ENCODE measurements around the gene SP8.

SP8 gene

GRCh38 chr7:20776214-20776911, 10.3 kb downstream of the SP8 start:
- Mint-ChIP-seq H3K4me3 (peak overlapping the region in 1 of 2 donors; percentile 21), H3K4me1 (peaks cover 10 to 21% of the 10 kb centered on the region in 2 donors), H3K9me3 (peaks cover 0 to 1% of the 10 kb centered on the region in 2 donors), H3K27ac (peak overlapping the region; percentile 51), H3K27me3 (peaks cover 62 to 73% of the 10 kb centered on the region in 2 donors), H3K36me3 (peaks cover 5 to 7% of the 10 kb centered on the region in 2 donors)
- DNase-seq (no peak), ATAC-seq (replicated peaks) (peak in 1 of 2 donors; percentile 23)

- Mint-ChIP-seq H3K27ac (no peak overlapping the region), H3K36me3 (no peaks in the 10 kb centered on the region), H3K9me3 (no peaks in the 10 kb centered on the region), H3K27me3 (no peaks in the 10 kb centered on the region), H3K4me1 (no peaks in the 10 kb centered on the region), H3K4me3 (no peak overlapping the region)
- ATAC-seq (replicated peaks) (no peak), DNase-seq (no peak)
Observed at GRCh38 chr7:20754001-20754400, 32.7 kb downstream of the SP8 start.

DNA sequence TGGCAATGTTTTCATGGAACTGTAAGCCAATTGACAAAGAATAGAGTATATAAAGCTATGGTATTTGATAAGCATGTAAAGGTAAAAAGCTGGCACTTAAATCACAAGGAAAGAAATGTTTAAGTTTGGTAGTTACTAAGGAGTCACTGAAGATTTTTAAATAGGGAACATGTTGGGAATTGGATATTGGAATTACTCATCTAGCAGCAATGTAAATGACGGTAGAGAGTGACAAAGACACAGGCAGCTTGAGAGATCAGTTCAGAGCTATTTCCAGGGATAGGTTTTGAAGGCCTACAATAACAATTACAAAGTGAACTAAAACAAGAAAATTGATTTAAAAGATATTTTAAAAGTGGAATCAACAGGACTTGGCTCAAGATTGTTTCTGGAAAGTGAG, 36.8 kb downstream of the SP8 start:
- H3K27me3 Mint-ChIP-seq = peaks cover 0 to 11% of the 10 kb centered on the region in 2 donors
- no peak overlapping the region for H3K4me3 Mint-ChIP-seq
- H3K36me3 Mint-ChIP-seq = no peaks in the 10 kb centered on the region
- H3K9me3 Mint-ChIP-seq = no peaks in the 10 kb centered on the region
- H3K27ac Mint-ChIP-seq = no peak overlapping the region
- no peaks in the 10 kb centered on the region for H3K4me1 Mint-ChIP-seq
- ATAC-seq (replicated peaks) = no peak
- DNase-seq = no peak

DNA sequence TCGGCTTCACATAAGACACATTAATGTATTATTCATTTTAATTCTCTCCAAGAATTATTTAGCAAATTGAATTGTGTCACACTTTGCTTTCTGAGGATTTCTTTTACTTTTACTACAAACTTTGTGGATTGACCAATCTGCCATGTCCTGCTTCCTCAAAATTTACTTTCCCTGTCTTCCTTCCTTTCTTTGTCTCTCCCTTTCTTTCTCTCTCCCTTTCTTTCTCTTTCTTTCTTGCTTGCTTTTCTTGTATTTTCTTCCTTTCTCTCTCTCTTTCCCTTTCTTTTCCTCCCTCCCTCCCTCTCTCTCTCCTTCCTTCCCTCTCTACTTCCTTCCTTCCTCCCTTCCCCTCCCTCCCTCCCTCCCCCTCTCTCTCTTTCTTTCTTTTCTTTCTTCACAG, 37.8 kb downstream of the SP8 start:
- H3K4me3 Mint-ChIP-seq = no peak overlapping the region
- peaks cover 4 to 12% of the 10 kb centered on the region in 2 donors for H3K27me3 Mint-ChIP-seq
- no peaks in the 10 kb centered on the region for H3K36me3 Mint-ChIP-seq
- no peak overlapping the region for H3K27ac Mint-ChIP-seq
- ATAC-seq (replicated peaks) = no peak
- H3K9me3 Mint-ChIP-seq = no peaks in the 10 kb centered on the region
- no peak for DNase-seq
- no peaks in the 10 kb centered on the region for H3K4me1 Mint-ChIP-seq

DNA sequence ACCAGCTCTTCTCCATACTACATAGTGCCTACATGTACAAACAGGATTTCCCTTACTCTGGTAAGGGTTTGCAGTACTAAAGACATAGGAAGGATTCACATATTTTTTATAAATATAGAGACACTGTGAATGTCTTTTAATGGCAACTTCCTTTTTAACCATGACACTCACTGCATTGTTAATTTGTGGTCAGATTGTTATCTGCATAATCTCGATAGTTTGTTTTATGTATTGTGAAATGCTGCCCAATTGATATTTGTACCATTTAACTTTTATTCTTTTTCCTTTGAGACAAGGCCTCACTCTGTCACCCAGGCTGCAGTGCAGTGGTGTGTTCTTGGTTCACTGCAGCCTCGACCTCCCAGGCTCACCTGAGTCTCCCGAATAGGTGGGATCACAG, 39.7 kb downstream of the SP8 start:
- H3K36me3 Mint-ChIP-seq = no peaks in the 10 kb centered on the region
- no peak overlapping the region for H3K4me3 Mint-ChIP-seq
- no peak for DNase-seq
- no peak for ATAC-seq (replicated peaks)
- no peaks in the 10 kb centered on the region for H3K9me3 Mint-ChIP-seq
- no peaks in the 10 kb centered on the region for H3K4me1 Mint-ChIP-seq
- peaks cover 9 to 15% of the 10 kb centered on the region in 2 donors for H3K27me3 Mint-ChIP-seq
- H3K27ac Mint-ChIP-seq = no peak overlapping the region

- H3K36me3 Mint-ChIP-seq = no peaks in the 10 kb centered on the region
- H3K9me3 Mint-ChIP-seq = no peaks in the 10 kb centered on the region
- ATAC-seq (replicated peaks) (no peak), DNase-seq (no peak)
- H3K27ac Mint-ChIP-seq = peak overlapping the region; percentile 48
- H3K4me1 Mint-ChIP-seq = no peaks in the 10 kb centered on the region
- H3K4me3 Mint-ChIP-seq = no peak overlapping the region
- H3K27me3 Mint-ChIP-seq = peaks cover 9 to 15% of the 10 kb centered on the region in 2 donors
Observed at GRCh38 chr7:20745702-20746101, 41.0 kb downstream of the SP8 start.

GRCh38 chr7:20744954-20745446, 41.7 kb downstream of the SP8 start:
- Mint-ChIP-seq H3K27me3 (peaks cover 9 to 15% of the 10 kb centered on the region in 2 donors), H3K27ac (no peak overlapping the region), H3K9me3 (no peaks in the 10 kb centered on the region), H3K36me3 (no peaks in the 10 kb centered on the region), H3K4me1 (no peaks in the 10 kb centered on the region), H3K4me3 (no peak overlapping the region)
- ATAC-seq (replicated peaks) = no peak
- no peak for DNase-seq

- ATAC-seq (replicated peaks) (no peak), DNase-seq (no peak)
- no peak overlapping the region for H3K4me3 Mint-ChIP-seq
- H3K27me3 Mint-ChIP-seq = peaks cover 9 to 15% of the 10 kb centered on the region in 2 donors
- no peaks in the 10 kb centered on the region for H3K36me3 Mint-ChIP-seq
- H3K27ac Mint-ChIP-seq = no peak overlapping the region
- H3K9me3 Mint-ChIP-seq = no peaks in the 10 kb centered on the region
- no peaks in the 10 kb centered on the region for H3K4me1 Mint-ChIP-seq
Observed at GRCh38 chr7:20742913-20743312, 43.8 kb downstream of the SP8 start.

DNA sequence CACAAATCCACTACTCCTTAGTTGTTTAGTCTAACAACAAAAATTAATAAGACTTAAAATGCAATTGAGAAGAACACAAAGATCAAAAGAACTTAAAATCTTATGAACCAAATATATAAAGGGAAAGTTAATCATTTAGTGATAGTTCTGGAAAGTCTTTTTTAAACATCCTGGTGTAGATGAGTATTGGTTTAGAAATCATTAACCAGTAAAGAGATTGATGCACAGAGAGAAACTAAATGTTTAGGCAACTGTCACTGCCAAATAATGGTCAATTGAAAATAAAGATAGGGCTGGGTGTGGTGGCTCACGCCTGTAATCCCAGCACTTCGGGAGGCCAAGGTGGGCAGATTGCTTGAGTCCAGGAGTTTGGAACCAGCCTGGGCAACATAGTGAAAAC, 44.9 kb downstream of the SP8 start:
- no peaks in the 10 kb centered on the region for H3K36me3 Mint-ChIP-seq
- no peak overlapping the region for H3K4me3 Mint-ChIP-seq
- H3K9me3 Mint-ChIP-seq = no peaks in the 10 kb centered on the region
- no peak overlapping the region for H3K27ac Mint-ChIP-seq
- H3K27me3 Mint-ChIP-seq = peaks cover 9 to 20% of the 10 kb centered on the region in 2 donors
- DNase-seq (no peak), ATAC-seq (replicated peaks) (no peak)
- H3K4me1 Mint-ChIP-seq = no peaks in the 10 kb centered on the region

DNA sequence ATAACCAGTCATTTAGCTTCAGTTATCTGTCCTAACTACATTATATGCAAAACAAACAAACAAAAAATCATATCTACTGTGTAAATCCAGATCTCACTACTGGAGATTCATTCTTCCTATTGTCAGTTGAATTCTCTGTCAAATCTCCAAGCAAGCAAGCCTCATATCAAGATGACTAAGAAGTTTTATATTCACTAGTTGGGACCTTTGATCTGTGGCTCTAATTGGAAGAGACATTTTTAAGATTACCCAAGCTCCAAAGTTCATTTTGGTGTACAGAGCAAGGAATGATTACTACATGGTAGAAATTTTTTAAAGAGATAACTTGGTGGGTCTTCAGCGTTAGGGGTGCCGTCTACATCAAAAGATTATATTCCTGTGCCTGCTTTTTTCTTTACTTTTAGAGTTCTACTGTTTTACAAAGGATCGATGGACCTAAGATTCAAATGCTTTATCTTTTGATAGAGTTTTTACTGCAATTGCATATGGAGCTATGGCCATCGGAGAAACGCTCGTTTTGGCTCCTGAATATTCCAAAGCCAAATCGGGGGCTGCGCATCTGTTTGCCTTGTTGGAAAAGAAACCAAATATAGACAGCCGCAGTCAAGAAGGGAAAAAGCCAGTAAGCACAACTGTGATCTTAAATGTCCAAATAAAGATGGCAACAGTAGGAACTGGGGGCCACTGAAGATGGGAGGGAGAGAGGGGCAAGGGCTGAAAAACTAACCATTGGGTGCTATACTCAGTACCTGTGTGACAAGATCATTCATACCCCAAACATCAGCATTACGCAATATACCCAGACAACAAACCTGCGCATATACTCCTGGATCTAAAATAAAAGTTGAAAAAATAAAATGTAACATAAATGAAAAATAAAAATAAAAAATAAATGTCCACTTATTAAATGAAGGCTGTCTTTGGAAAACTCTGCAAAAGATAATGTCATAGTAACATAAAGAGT, 47.9 kb downstream of the SP8 start:
- no peaks in the 10 kb centered on the region for H3K9me3 Mint-ChIP-seq
- DNase-seq = no peak
- ATAC-seq (replicated peaks) = no peak
- no peak overlapping the region for H3K4me3 Mint-ChIP-seq
- no peak overlapping the region for H3K27ac Mint-ChIP-seq
- peaks cover 4 to 7% of the 10 kb centered on the region in 2 donors for H3K27me3 Mint-ChIP-seq
- H3K4me1 Mint-ChIP-seq = no peaks in the 10 kb centered on the region
- H3K36me3 Mint-ChIP-seq = no peaks in the 10 kb centered on the region

- Mint-ChIP-seq H3K36me3 (no peaks in the 10 kb centered on the region), H3K27ac (no peak overlapping the region), H3K9me3 (no peaks in the 10 kb centered on the region), H3K4me3 (no peak overlapping the region), H3K27me3 (peaks cover 0 to 5% of the 10 kb centered on the region in 2 donors), H3K4me1 (no peaks in the 10 kb centered on the region)
- ATAC-seq (replicated peaks) = no peak
- DNase-seq = no peak
Observed at GRCh38 chr7:20737840-20738448, 48.7 kb downstream of the SP8 start.

GRCh38 chr7:20735346-20736065, 51.2 kb downstream of the SP8 start:
- Mint-ChIP-seq H3K9me3 (no peaks in the 10 kb centered on the region), H3K4me3 (no peak overlapping the region), H3K27me3 (peaks cover 0 to 5% of the 10 kb centered on the region in 2 donors), H3K27ac (no peak overlapping the region), H3K4me1 (no peaks in the 10 kb centered on the region), H3K36me3 (no peaks in the 10 kb centered on the region)
- DNase-seq (no peak), ATAC-seq (replicated peaks) (no peak)

Measured in stimulated activated naive B cell treated with anti-CD40 and anti-IgM and Interleukin-4, amounts not matched to agents 10 μg/mL and 1 μg/mL and 100 μg/mL, for 72 hours (primary cell).